Skeletal muscle satellite cell (primary cell): ENCODE results near the gene MMP24.

Experiments
- H3K27me3 ChIP-seq: 2 replicates; pipeline ENCODE4 v1.7.0; 2013; ENCODE audit warnings: low read length; ENCODE audit not compliant: control insufficient read depth, insufficient read depth
- H3K36me3 ChIP-seq: 2 replicates; pipeline ENCODE4 v1.7.0; 2013; ENCODE audit warnings: mild to moderate bottlenecking, control low read depth, low read length; ENCODE audit not compliant: insufficient read depth
- H3K4me1 ChIP-seq: 2 replicates; pipeline ENCODE4 v1.7.0; 2013; ENCODE audit warnings: low read length; ENCODE audit not compliant: control insufficient read depth, insufficient read depth
- H3K4me2 ChIP-seq: 2 replicates; pipeline ENCODE4 v1.7.0; 2013; ENCODE audit warnings: mild to moderate bottlenecking, low read length
- H3K4me3 ChIP-seq: 2 replicates; pipeline ENCODE4 v1.7.0; 2013; ENCODE audit warnings: low read length
- H3K9ac ChIP-seq: 2 replicates; pipeline ENCODE4 v1.7.0; 2013; ENCODE audit warnings: mild to moderate bottlenecking, low read depth, low read length, moderate library complexity
- H3K9me3 ChIP-seq: replicated peaks from 2 replicates; pipeline ENCODE4 v1.7.0; 2013; ENCODE audit warnings: mild to moderate bottlenecking, control low read depth, low read length

MMP24 gene

DNA sequence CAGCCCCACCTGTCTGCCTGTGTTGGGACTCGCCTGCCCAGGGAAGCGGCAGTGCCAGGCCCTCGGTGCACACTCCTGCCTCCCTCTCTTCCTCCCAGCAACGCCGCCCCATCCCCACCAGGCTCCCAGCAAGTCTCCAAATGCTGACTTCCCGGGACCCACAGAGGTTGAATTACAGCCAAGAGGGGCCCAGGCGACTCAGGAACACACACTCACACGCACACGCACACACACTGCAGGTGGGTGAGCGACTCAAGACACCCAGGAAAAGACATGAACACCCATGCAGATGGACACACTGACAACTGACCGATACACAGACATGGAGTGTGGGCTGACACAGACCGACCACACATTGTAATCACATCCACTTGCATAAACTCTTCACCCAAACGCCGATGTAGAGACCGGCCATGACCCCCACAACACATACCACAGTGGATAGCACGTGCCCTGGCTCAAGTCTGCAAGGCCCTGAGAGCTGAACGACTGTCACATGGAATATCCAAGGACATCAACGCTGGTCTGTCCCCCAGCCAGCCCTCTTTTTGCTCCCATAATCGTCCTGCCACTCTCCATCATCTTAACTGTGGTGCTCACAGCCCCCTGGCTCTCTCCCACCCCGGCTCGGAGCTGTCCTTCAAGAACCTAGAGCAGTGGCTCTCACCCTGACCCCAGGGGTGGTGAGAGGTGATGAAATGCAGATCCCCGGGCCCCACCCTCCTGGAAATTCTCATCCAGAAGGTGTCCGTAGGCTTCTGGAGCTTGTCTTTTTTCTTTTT is 66.2 kb downstream of the MMP24 start:
- no peak overlapping the region for H3K4me2 ChIP-seq
- H3K9me3 ChIP-seq: no peaks in the 10 kb centered on the region
- no peaks in the 10 kb centered on the region for H3K27me3 ChIP-seq
- H3K9ac ChIP-seq: no peak overlapping the region
- no peak overlapping the region for H3K4me3 ChIP-seq
- H3K4me1 ChIP-seq: peaks cover 9% of the 10 kb centered on the region
- H3K36me3 ChIP-seq: no peaks in the 10 kb centered on the region

DNA sequence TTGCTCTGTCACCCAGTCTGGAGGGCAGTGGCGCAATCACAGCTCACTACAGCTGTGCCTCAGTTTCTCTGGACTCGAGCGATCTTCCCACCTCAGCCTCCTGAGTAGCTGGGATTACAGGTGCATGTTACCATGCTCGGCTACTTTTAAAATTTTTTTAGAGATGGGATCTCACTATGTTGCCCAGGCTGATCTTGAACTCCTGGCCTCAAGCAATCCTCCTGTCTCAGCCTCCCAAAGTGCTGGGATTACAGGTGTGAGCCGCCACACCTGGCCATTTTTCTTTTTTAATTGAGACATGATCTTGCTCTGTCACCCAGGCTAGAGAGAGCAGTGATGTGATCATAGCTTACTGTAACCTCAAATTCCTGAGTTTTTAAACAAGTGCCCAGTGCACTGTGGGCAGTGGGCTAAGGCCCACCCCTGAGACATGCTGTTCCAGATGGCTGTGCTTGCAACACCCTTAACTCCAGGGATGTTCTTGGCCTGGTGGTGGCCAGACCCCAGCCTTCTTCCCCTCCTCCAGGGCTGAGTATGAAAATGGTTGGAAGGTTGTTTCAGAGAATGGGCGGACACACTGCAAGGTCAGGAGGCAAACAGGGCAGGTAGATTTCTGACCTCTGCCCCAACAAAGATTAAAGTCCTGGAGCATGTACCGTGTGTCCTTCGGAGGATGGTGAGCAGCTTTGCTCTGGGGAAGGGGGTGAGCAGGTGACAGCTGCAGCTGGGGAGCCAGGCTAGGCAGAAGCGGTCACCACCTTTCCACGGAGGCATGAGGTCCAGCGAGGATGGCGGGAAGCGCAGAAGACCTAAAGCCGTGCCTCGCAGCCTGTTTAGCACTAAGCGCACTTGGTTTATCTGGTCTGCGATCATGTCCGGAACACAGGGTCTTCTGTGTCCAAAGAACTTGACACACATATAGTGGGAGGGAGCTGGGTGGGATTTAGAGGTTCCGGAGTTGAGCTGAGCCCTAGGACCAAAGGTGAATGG is 67.1 kb downstream of the MMP24 start:
- Histone ChIP-seq H3K4me2 (no peak overlapping the region), H3K9ac (no peak overlapping the region), H3K9me3 (no peaks in the 10 kb centered on the region), H3K4me3 (no peak overlapping the region), H3K4me1 (peaks cover 11% of the 10 kb centered on the region), H3K27me3 (no peaks in the 10 kb centered on the region), H3K36me3 (no peaks in the 10 kb centered on the region)

DNA sequence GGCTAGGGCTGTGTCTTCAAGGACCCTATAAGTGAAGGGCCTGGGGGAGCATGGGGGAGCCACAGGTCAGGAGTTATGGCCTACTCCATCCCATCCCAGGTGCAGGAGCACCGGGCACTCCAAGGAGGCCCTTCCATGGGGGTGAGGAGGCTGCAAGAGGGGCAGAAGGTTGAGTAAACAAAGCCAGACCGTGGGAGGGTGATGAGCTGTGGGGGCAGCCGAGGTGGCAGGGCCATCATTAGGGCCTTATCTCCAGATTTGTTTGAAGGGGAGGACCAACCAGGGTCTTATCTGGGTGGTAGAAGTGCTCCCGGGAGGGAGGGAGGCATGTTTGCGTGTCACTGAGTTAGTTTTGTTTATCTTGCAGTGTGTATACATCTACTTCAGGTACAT is 67.8 kb downstream of the MMP24 start:
- no peak overlapping the region for H3K4me2 ChIP-seq
- H3K9ac ChIP-seq: no peak overlapping the region
- no peaks in the 10 kb centered on the region for H3K9me3 ChIP-seq
- H3K36me3 ChIP-seq: no peaks in the 10 kb centered on the region
- peaks cover 11% of the 10 kb centered on the region for H3K4me1 ChIP-seq
- no peak overlapping the region for H3K4me3 ChIP-seq
- no peaks in the 10 kb centered on the region for H3K27me3 ChIP-seq

GRCh38 chr20:35295058-35295457 is 68.6 kb downstream of the MMP24 start:
- Histone ChIP-seq H3K4me3 (no peak overlapping the region), H3K4me2 (no peak overlapping the region), H3K9ac (no peak overlapping the region), H3K9me3 (no peaks in the 10 kb centered on the region), H3K36me3 (no peaks in the 10 kb centered on the region), H3K27me3 (no peaks in the 10 kb centered on the region), H3K4me1 (peaks cover 11% of the 10 kb centered on the region)

DNA sequence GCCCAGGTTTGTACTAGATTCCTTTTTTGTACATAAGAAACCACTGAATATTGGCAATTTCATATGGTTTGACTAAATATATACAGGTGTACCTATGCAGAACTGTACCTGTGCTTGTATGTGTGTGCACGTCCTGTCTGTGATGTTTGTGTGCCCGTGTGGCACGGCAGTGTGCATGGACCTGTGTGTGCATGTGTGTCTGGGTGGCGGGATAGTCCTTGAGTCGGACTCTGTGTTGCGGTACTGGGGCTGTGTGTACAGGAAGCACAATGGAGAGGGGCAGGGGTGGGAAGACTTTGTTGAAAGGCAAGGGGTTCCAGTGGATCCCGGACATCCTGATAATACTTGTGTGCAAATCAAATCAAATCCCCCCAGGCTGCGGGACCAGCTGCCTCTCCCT is 69.2 kb downstream of the MMP24 start:
- Histone ChIP-seq H3K9me3 (no peaks in the 10 kb centered on the region), H3K4me1 (peaks cover 11% of the 10 kb centered on the region), H3K9ac (no peak overlapping the region), H3K4me3 (no peak overlapping the region), H3K36me3 (no peaks in the 10 kb centered on the region), H3K27me3 (no peaks in the 10 kb centered on the region), H3K4me2 (no peak overlapping the region)

DNA sequence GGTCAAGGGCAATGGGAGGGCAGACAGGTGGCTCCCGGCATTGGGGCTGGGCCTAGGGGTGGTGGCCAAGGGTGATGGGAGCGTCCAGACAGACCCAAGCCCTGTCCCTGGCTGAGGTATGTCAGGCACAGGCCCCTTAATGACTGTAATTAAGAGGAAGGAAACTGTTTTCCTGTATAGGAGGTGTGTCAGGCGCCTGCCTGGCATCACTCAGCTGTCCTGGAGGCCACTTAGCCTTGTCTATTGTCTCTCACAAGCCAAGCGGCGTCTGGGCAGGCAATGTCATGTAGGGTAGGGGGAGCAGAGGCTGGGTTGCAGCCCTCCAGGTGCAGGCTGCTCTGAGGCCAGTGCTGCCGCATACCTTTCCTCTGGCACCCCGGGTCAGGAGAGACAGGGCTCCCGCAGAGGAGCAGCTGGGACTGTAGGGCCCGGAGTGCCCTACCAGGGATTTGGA is 69.6 kb downstream of the MMP24 start:
- H3K4me1 ChIP-seq: peaks cover 12% of the 10 kb centered on the region
- H3K9ac ChIP-seq: no peak overlapping the region

GRCh38 chr20:35297155-35297554 is 70.7 kb downstream of the MMP24 start:
- H3K9ac ChIP-seq: no peak overlapping the region
- H3K4me3 ChIP-seq: no peak overlapping the region
- H3K27me3 ChIP-seq: no peaks in the 10 kb centered on the region
- no peaks in the 10 kb centered on the region for H3K36me3 ChIP-seq
- H3K4me2 ChIP-seq: no peak overlapping the region
- no peaks in the 10 kb centered on the region for H3K9me3 ChIP-seq
- peaks cover 23% of the 10 kb centered on the region for H3K4me1 ChIP-seq

More for the DNA sequence above, 69.6 kb downstream of the MMP24 start:
- Histone ChIP-seq H3K36me3 (no peaks in the 10 kb centered on the region), H3K9me3 (no peaks in the 10 kb centered on the region), H3K27me3 (no peaks in the 10 kb centered on the region), H3K4me3 (no peak overlapping the region), H3K4me2 (no peak overlapping the region)

DNA sequence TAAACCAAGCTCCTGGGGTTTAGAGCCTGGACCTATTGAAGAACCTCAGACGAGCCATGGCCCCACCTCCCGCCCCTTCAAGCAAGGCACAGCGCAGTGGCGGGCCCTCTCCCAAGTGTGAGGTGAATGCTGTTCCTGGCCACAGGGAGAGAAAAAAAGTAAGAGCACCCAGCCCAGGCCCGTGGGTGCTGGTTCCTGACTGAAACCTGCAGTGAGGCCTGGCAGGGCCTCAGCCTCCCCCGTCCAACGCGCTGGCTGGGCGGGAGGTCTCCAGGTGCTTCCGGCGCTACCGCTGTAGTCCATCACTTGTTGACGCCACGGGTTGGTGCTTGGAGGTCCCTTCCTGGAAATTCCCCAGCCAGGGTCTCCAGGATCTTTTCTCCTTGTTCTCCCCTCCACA is 71.2 kb downstream of the MMP24 start:
- Histone ChIP-seq H3K4me3 (no peak overlapping the region), H3K27me3 (no peaks in the 10 kb centered on the region), H3K4me1 (peaks cover 28% of the 10 kb centered on the region), H3K4me2 (no peak overlapping the region), H3K9me3 (no peaks in the 10 kb centered on the region), H3K9ac (no peak overlapping the region), H3K36me3 (no peaks in the 10 kb centered on the region)

DNA sequence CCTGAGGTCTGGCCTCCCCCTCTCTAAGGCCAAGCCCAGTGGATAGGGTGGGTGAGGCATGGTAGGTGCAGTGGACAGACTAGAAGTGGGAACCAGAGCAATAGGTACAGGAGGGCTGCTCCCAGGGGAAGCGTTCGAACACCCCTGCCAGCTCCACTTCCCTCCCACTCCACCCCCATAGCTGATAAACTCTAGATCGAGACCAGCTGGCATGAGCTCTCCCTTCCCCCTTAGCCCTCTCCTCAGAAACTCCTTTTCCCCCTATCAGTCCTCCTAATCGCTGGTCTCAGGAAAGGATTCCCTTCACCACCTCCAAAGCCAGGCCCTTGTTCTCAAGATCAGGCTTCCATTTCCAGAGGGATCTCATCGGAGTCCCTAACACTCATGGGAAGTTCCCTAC is 71.8 kb downstream of the MMP24 start:
- no peaks in the 10 kb centered on the region for H3K27me3 ChIP-seq
- H3K4me3 ChIP-seq: no peak overlapping the region
- H3K4me1 ChIP-seq: peaks cover 33% of the 10 kb centered on the region
- H3K9ac ChIP-seq: no peak overlapping the region
- no peaks in the 10 kb centered on the region for H3K36me3 ChIP-seq
- no peak overlapping the region for H3K4me2 ChIP-seq
- no peaks in the 10 kb centered on the region for H3K9me3 ChIP-seq

DNA sequence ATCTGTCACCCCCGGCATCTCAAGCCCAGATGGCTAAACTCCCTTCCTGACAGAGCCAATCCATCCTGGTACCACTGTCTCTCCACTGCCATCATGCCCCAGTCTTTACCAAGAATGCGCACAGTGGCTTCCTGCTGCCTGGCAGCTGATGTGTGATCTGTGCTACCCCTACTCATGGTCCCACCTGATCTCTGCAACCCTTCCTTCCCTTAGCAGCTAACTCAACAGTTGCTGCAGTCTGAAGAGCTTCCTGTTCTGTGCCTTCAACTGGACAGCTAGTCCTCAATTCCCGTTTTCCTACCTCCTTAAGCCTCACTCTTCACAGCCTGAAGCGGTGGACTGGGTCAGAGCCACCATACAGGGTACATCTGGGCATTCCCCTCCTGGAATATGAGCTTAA is 73.3 kb downstream of the MMP24 start:
- Histone ChIP-seq H3K9me3 (no peaks in the 10 kb centered on the region), H3K4me1 (peaks cover 49% of the 10 kb centered on the region), H3K27me3 (no peaks in the 10 kb centered on the region), H3K9ac (no peak overlapping the region), H3K4me2 (no peak overlapping the region), H3K36me3 (no peaks in the 10 kb centered on the region), H3K4me3 (no peak overlapping the region)

- no peak overlapping the region for H3K9ac ChIP-seq
- H3K27me3 ChIP-seq: no peaks in the 10 kb centered on the region
- no peak overlapping the region for H3K4me2 ChIP-seq
- peaks cover 57% of the 10 kb centered on the region for H3K4me1 ChIP-seq
- no peak overlapping the region for H3K4me3 ChIP-seq
- H3K9me3 ChIP-seq: no peaks in the 10 kb centered on the region
- H3K36me3 ChIP-seq: no peaks in the 10 kb centered on the region
Measured at GRCh38 chr20:35300469-35301262, 74.2 kb downstream of the MMP24 start.
